Measurements from ENCODE around the gene GSE1. TPM values are rescaled to one million over a fixed set of nuclear protein-coding genes. Genes with fewer than 3 reads are reported as not detected.

GSE1 gene
- total RNA-seq, 1 donor: 23.1 TPM

GRCh38 chr16:85638695-85639409 lies 25.7 kb downstream of the GSE1 start:
- no peak for DNase-seq (ENCODE audit: low read depth)
- H3K4me3 ChIP-seq (ENCODE audit: low read depth, low read length): no peak overlapping the region
- TF ChIP-seq CTCF (IDR thresholded peaks at IDR 0.05; ENCODE audit: insufficient read depth, low read length): no peak

GRCh38 chr16:85639529-85640253 lies 26.6 kb downstream of the GSE1 start:
- no peak for TF ChIP-seq CTCF (IDR thresholded peaks at IDR 0.05; ENCODE audit: insufficient read depth, low read length)
- H3K4me3 ChIP-seq (ENCODE audit: low read depth, low read length): no peak overlapping the region
- no peak for DNase-seq (ENCODE audit: low read depth)

GRCh38 chr16:85640254-85640558 lies 27.1 kb downstream of the GSE1 start:
- no peak for TF ChIP-seq CTCF (IDR thresholded peaks at IDR 0.05; ENCODE audit: insufficient read depth, low read length)
- no peak for DNase-seq (ENCODE audit: low read depth)
- no peak overlapping the region for H3K4me3 ChIP-seq (ENCODE audit: low read depth, low read length)

GRCh38 chr16:85640585-85640984 lies 27.5 kb downstream of the GSE1 start:
- no peak for TF ChIP-seq CTCF (IDR thresholded peaks at IDR 0.05; ENCODE audit: insufficient read depth, low read length)
- no peak overlapping the region for H3K4me3 ChIP-seq (ENCODE audit: low read depth, low read length)
- no peak for DNase-seq (ENCODE audit: low read depth)

- H3K4me3 ChIP-seq (ENCODE audit: low read depth, low read length): no peak overlapping the region
- DNase-seq (ENCODE audit: low read depth): no peak
- no peak for TF ChIP-seq CTCF (IDR thresholded peaks at IDR 0.05; ENCODE audit: insufficient read depth, low read length)
Observed at GRCh38 chr16:85641305-85641704, 28.2 kb downstream of the GSE1 start.

- peak; percentile 37 for DNase-seq (ENCODE audit: low read depth)
- no peak overlapping the region for H3K4me3 ChIP-seq (ENCODE audit: low read depth, low read length)
- no peak for TF ChIP-seq CTCF (IDR thresholded peaks at IDR 0.05; ENCODE audit: insufficient read depth, low read length)
Observed at GRCh38 chr16:85641776-85642176, 28.7 kb downstream of the GSE1 start.
